ENCODE measurements around the gene PDE1C.
"Not testable (repeated sequence)": the region's sequence is repeated elsewhere in the genome, so short reads cannot be mapped to it uniquely, and the experiment has no call there.

Gene PDE1C

GRCh38 chr7:31850066-31850465 is 220.1 kb downstream of the PDE1C start:
- H3K9me3 ChIP-seq (ENCODE audit: insufficient read depth, low read depth, low read length), result no peaks in the 10 kb centered on the region
- H3K4me2 ChIP-seq (ENCODE audit: low read length), result no peak overlapping the region
- no CpG with 5 or more reads among the region's 5 CpGs for WGBS (ENCODE audit: extremely low coverage, insufficient coverage, insufficient read length)
- no peak overlapping the region for H3K14ac ChIP-seq (ENCODE audit: low read length)
- H3K79me1 ChIP-seq (ENCODE audit: low read length), result no peaks in the 10 kb centered on the region
- H2BK120ac ChIP-seq (ENCODE audit: insufficient read depth, low read length, poor library complexity), result no peak overlapping the region
- H2AFZ ChIP-seq (ENCODE audit: insufficient read depth, low read length, poor library complexity), result no peak overlapping the region
- H3K4ac ChIP-seq (ENCODE audit: low read depth, low read length), result no peak overlapping the region
- no peak overlapping the region for H2AK5ac ChIP-seq (ENCODE audit: low read length)
- no peaks in the 10 kb centered on the region for H3K4me1 ChIP-seq (ENCODE audit: control insufficient read depth in 1 of 2, insufficient read depth in 2 of 2, low read length in 2 of 2)
- no peaks in the 10 kb centered on the region for H3K27me3 ChIP-seq (ENCODE audit: insufficient read depth, low read length)
- H2BK5ac ChIP-seq (ENCODE audit: low read depth, low read length, poor library complexity), result no peak overlapping the region
- H3K4me3 ChIP-seq (ENCODE audit: low read depth, low read length), result no peak overlapping the region
- H3K9ac ChIP-seq (ENCODE audit: low read length), result no peak overlapping the region
- H3K23ac ChIP-seq (ENCODE audit: low read length), result no peak overlapping the region
- H4K8ac ChIP-seq (ENCODE audit: low read depth, low read length), result no peak overlapping the region
- no peaks in the 10 kb centered on the region for H3K36me3 ChIP-seq (ENCODE audit: control insufficient read depth in 1 of 2, insufficient read depth in 2 of 2, low read length in 2 of 2)
- no peak overlapping the region for H4K91ac ChIP-seq (ENCODE audit: low read depth, low read length)
- H3K18ac ChIP-seq (ENCODE audit: low read length), result no peak overlapping the region
- no peak overlapping the region for H2BK12ac ChIP-seq (ENCODE audit: low read length)
- H3K27ac ChIP-seq (ENCODE audit: low read depth, low read length), result no peak overlapping the region
- no peaks in the 10 kb centered on the region for H3K79me2 ChIP-seq (ENCODE audit: control insufficient read depth, insufficient read depth, low read length, poor library complexity)
- no peak for DNase-seq
- H4K12ac ChIP-seq (ENCODE audit: low read depth, low read length), result no peak overlapping the region

GRCh38 chr7:31835471-31835870 is 234.7 kb downstream of the PDE1C start:
- Histone ChIP-seq H4K8ac (ENCODE audit: low read depth, low read length) (no peak overlapping the region), H2BK120ac (ENCODE audit: insufficient read depth, low read length, poor library complexity) (no peak overlapping the region), H3K4me3 (ENCODE audit: low read depth, low read length) (no peak overlapping the region), H3K79me2 (ENCODE audit: control insufficient read depth, insufficient read depth, low read length, poor library complexity) (no peaks in the 10 kb centered on the region), H2BK5ac (ENCODE audit: low read depth, low read length, poor library complexity) (no peak overlapping the region), H3K27me3 (ENCODE audit: insufficient read depth, low read length) (no peaks in the 10 kb centered on the region), H3K9ac (ENCODE audit: low read length) (no peak overlapping the region), H2AK5ac (ENCODE audit: low read length) (no peak overlapping the region), H3K9me3 (ENCODE audit: insufficient read depth, low read depth, low read length) (no peaks in the 10 kb centered on the region), H2AFZ (ENCODE audit: insufficient read depth, low read length, poor library complexity) (no peak overlapping the region), H4K91ac (ENCODE audit: low read depth, low read length) (no peak overlapping the region), H3K4me2 (ENCODE audit: low read length) (no peak overlapping the region), H3K36me3 (ENCODE audit: control insufficient read depth in 1 of 2, insufficient read depth in 2 of 2, low read length in 2 of 2) (no peaks in the 10 kb centered on the region), H3K18ac (ENCODE audit: low read length) (no peak overlapping the region), H3K27ac (ENCODE audit: low read depth, low read length) (no peak overlapping the region), H4K12ac (ENCODE audit: low read depth, low read length) (no peak overlapping the region), H3K14ac (ENCODE audit: low read length) (no peak overlapping the region), H3K4me1 (ENCODE audit: control insufficient read depth in 1 of 2, insufficient read depth in 2 of 2, low read length in 2 of 2) (no peaks in the 10 kb centered on the region), H2BK12ac (ENCODE audit: low read length) (no peak overlapping the region), H3K4ac (ENCODE audit: low read depth, low read length) (no peak overlapping the region), H3K23ac (ENCODE audit: low read length) (no peak overlapping the region), H3K79me1 (ENCODE audit: low read length) (no peaks in the 10 kb centered on the region)
- no peak for DNase-seq
- WGBS (ENCODE audit: extremely low coverage, insufficient coverage, insufficient read length), result 100% methylated on average over 2 of the region's 4 CpGs

GRCh38 chr7:31833625-31834024 is 236.6 kb downstream of the PDE1C start:
- no CpG with 5 or more reads among the region's 3 CpGs for WGBS (ENCODE audit: extremely low coverage, insufficient coverage, insufficient read length)
- not testable (repeated sequence) for H3K4ac ChIP-seq (ENCODE audit: low read depth, low read length); H3K18ac ChIP-seq (ENCODE audit: low read length); H3K14ac ChIP-seq (ENCODE audit: low read length); H3K9ac ChIP-seq (ENCODE audit: low read length); H3K27me3 ChIP-seq (ENCODE audit: insufficient read depth, low read length); H2BK5ac ChIP-seq (ENCODE audit: low read depth, low read length, poor library complexity); H3K23ac ChIP-seq (ENCODE audit: low read length); H4K8ac ChIP-seq (ENCODE audit: low read depth, low read length); DNase-seq; H2BK120ac ChIP-seq (ENCODE audit: insufficient read depth, low read length, poor library complexity); H3K36me3 ChIP-seq (ENCODE audit: control insufficient read depth in 1 of 2, insufficient read depth in 2 of 2, low read length in 2 of 2); H3K79me2 ChIP-seq (ENCODE audit: control insufficient read depth, insufficient read depth, low read length, poor library complexity); H2AFZ ChIP-seq (ENCODE audit: insufficient read depth, low read length, poor library complexity); H4K12ac ChIP-seq (ENCODE audit: low read depth, low read length); H3K4me3 ChIP-seq (ENCODE audit: low read depth, low read length); H2AK5ac ChIP-seq (ENCODE audit: low read length); H3K79me1 ChIP-seq (ENCODE audit: low read length); H3K27ac ChIP-seq (ENCODE audit: low read depth, low read length); H3K9me3 ChIP-seq (ENCODE audit: insufficient read depth, low read depth, low read length); H2BK12ac ChIP-seq (ENCODE audit: low read length); H3K4me2 ChIP-seq (ENCODE audit: low read length); H3K4me1 ChIP-seq (ENCODE audit: control insufficient read depth in 1 of 2, insufficient read depth in 2 of 2, low read length in 2 of 2); H4K91ac ChIP-seq (ENCODE audit: low read depth, low read length)

DNA sequence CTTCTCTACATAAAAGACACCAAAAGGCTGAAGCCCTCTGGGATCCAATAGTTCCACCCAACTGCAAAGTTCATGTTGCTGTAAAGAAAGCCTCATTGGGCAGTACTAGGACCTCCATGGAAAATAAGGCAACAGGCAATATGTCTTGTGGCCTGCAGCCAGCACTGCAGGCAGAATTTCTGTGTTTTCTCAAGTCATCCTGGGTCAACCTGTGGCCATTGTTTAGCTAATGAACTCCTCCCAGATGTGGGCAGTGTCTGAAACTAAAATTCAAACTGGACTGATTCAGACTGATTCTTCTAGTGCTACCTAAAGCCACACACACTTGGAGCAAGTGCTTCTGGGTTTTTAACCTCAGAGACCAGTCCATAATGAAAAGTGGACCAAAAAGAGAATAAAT is 241.7 kb downstream of the PDE1C start:
- H4K8ac ChIP-seq (ENCODE audit: low read depth, low read length), result no peak overlapping the region
- H3K9ac ChIP-seq (ENCODE audit: low read length), result no peak overlapping the region
- no peak overlapping the region for H4K12ac ChIP-seq (ENCODE audit: low read depth, low read length)
- no peak overlapping the region for H3K23ac ChIP-seq (ENCODE audit: low read length)
- H2AK5ac ChIP-seq (ENCODE audit: low read length), result no peak overlapping the region
- H3K4me3 ChIP-seq (ENCODE audit: low read depth, low read length), result no peak overlapping the region
- H4K91ac ChIP-seq (ENCODE audit: low read depth, low read length), result no peak overlapping the region
- no peak for DNase-seq
- no peak overlapping the region for H3K18ac ChIP-seq (ENCODE audit: low read length)
- H3K27ac ChIP-seq (ENCODE audit: low read depth, low read length), result no peak overlapping the region
- H3K14ac ChIP-seq (ENCODE audit: low read length), result no peak overlapping the region
- no peaks in the 10 kb centered on the region for H3K9me3 ChIP-seq (ENCODE audit: insufficient read depth, low read depth, low read length)
- no peaks in the 10 kb centered on the region for H3K4me1 ChIP-seq (ENCODE audit: control insufficient read depth in 1 of 2, insufficient read depth in 2 of 2, low read length in 2 of 2)
- no peak overlapping the region for H3K4ac ChIP-seq (ENCODE audit: low read depth, low read length)
- no peak overlapping the region for H3K4me2 ChIP-seq (ENCODE audit: low read length)
- H2BK5ac ChIP-seq (ENCODE audit: low read depth, low read length, poor library complexity), result no peak overlapping the region
- no peak overlapping the region for H2BK120ac ChIP-seq (ENCODE audit: insufficient read depth, low read length, poor library complexity)
- no peaks in the 10 kb centered on the region for H3K36me3 ChIP-seq (ENCODE audit: control insufficient read depth in 1 of 2, insufficient read depth in 2 of 2, low read length in 2 of 2)
- no peaks in the 10 kb centered on the region for H3K79me2 ChIP-seq (ENCODE audit: control insufficient read depth, insufficient read depth, low read length, poor library complexity)
- H2BK12ac ChIP-seq (ENCODE audit: low read length), result no peak overlapping the region
- H3K27me3 ChIP-seq (ENCODE audit: insufficient read depth, low read length), result no peaks in the 10 kb centered on the region
- H3K79me1 ChIP-seq (ENCODE audit: low read length), result no peaks in the 10 kb centered on the region
- no peak overlapping the region for H2AFZ ChIP-seq (ENCODE audit: insufficient read depth, low read length, poor library complexity)

DNA sequence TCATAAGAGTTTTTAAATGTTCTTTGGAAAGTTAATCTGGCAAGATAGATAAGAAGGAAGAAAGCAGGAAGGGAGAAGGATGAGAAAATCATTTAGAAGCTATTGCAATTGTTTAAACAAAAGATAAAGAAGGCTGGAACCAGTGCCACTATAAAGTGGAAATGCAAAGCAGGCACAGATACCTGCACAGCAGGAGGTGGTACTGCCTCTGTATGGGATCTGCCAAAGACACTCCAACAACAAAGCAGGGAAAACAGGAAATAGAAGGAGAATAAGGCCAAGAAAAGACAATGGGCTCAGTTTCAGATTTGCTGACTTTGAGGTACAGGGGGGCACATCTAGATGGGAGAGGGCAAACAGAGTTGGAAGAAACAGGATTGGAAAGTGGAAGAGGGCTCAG is 244.6 kb downstream of the PDE1C start:
- Histone ChIP-seq H3K23ac (ENCODE audit: low read length) (no peak overlapping the region), H2BK5ac (ENCODE audit: low read depth, low read length, poor library complexity) (no peak overlapping the region), H3K18ac (ENCODE audit: low read length) (no peak overlapping the region), H3K4me1 (ENCODE audit: control insufficient read depth in 1 of 2, insufficient read depth in 2 of 2, low read length in 2 of 2) (no peaks in the 10 kb centered on the region), H3K14ac (ENCODE audit: low read length) (no peak overlapping the region), H4K91ac (ENCODE audit: low read depth, low read length) (no peak overlapping the region), H2AK5ac (ENCODE audit: low read length) (no peak overlapping the region), H3K4ac (ENCODE audit: low read depth, low read length) (no peak overlapping the region), H2BK120ac (ENCODE audit: insufficient read depth, low read length, poor library complexity) (no peak overlapping the region), H4K8ac (ENCODE audit: low read depth, low read length) (no peak overlapping the region), H3K9ac (ENCODE audit: low read length) (no peak overlapping the region), H3K79me2 (ENCODE audit: control insufficient read depth, insufficient read depth, low read length, poor library complexity) (no peaks in the 10 kb centered on the region), H3K36me3 (ENCODE audit: control insufficient read depth in 1 of 2, insufficient read depth in 2 of 2, low read length in 2 of 2) (no peaks in the 10 kb centered on the region), H4K12ac (ENCODE audit: low read depth, low read length) (no peak overlapping the region), H3K4me3 (ENCODE audit: low read depth, low read length) (no peak overlapping the region), H3K79me1 (ENCODE audit: low read length) (no peaks in the 10 kb centered on the region), H3K27ac (ENCODE audit: low read depth, low read length) (no peak overlapping the region), H2BK12ac (ENCODE audit: low read length) (no peak overlapping the region), H2AFZ (ENCODE audit: insufficient read depth, low read length, poor library complexity) (no peak overlapping the region), H3K9me3 (ENCODE audit: insufficient read depth, low read depth, low read length) (no peaks in the 10 kb centered on the region), H3K27me3 (ENCODE audit: insufficient read depth, low read length) (no peaks in the 10 kb centered on the region), H3K4me2 (ENCODE audit: low read length) (no peak overlapping the region)
- DNase-seq, result no peak
